ENCODE measurements around the gene NRG3. TPM values are rescaled to one million over a fixed set of nuclear protein-coding genes. Genes with fewer than 3 reads are reported as not detected.

NRG3 gene
- total RNA-seq, 2 donors from 2014 or later: 0.41 TPM; not detected in 1

- H3K4me3 ChIP-seq: no peak overlapping the region
- H3K4me1 ChIP-seq (ENCODE audit: control insufficient read depth in 1 of 2, low read depth in 2 of 2): no peaks in the 10 kb centered on the region
- DNase-seq (ENCODE audit: low spot score): no peak
Measured at GRCh38 chr10:81905161-81905560, 30.2 kb downstream of the NRG3 start.

GRCh38 chr10:81909453-81909852 lies 34.5 kb downstream of the NRG3 start:
- H3K9me3 ChIP-seq: no peaks in the 10 kb centered on the region
- no peak for DNase-seq (ENCODE audit: low spot score)
- no peaks in the 10 kb centered on the region for H3K27me3 ChIP-seq (replicated peaks; ENCODE audit: insufficient read depth)
- ATAC-seq (ENCODE audit: insufficient number of reproducible peaks, low FRiP score, low read depth): no peak
- no peak overlapping the region for H3K4me3 ChIP-seq
- H3K4me1 ChIP-seq (ENCODE audit: control insufficient read depth in 1 of 2, low read depth in 2 of 2): no peaks in the 10 kb centered on the region
- no peak overlapping the region for H3K27ac ChIP-seq
- no peak for TF ChIP-seq CTCF (IDR thresholded peaks at IDR 0.05)
- no peaks in the 10 kb centered on the region for H3K36me3 ChIP-seq

More at GRCh38 chr10:81905161-81905560, 30.2 kb downstream of the NRG3 start:
- ATAC-seq (ENCODE audit: insufficient number of reproducible peaks, low FRiP score, low read depth): no peak
- Histone ChIP-seq H3K27ac (no peak overlapping the region), H3K27me3 (replicated peaks; ENCODE audit: insufficient read depth) (no peaks in the 10 kb centered on the region), H3K9me3 (no peaks in the 10 kb centered on the region), H3K36me3 (no peaks in the 10 kb centered on the region)
- TF ChIP-seq CTCF (IDR thresholded peaks at IDR 0.05): no peak

- H3K27me3 ChIP-seq (replicated peaks; ENCODE audit: insufficient read depth): no peaks in the 10 kb centered on the region
- no peaks in the 10 kb centered on the region for H3K36me3 ChIP-seq
- H3K4me1 ChIP-seq (ENCODE audit: control insufficient read depth in 1 of 2, low read depth in 2 of 2): no peaks in the 10 kb centered on the region
- DNase-seq (ENCODE audit: low spot score) (no peak), ATAC-seq (ENCODE audit: insufficient number of reproducible peaks, low FRiP score, low read depth) (no peak)
- no peak overlapping the region for H3K27ac ChIP-seq
- TF ChIP-seq CTCF (IDR thresholded peaks at IDR 0.05): no peak
- no peaks in the 10 kb centered on the region for H3K9me3 ChIP-seq
- H3K4me3 ChIP-seq: no peak overlapping the region
Measured at GRCh38 chr10:81911328-81911727, 36.3 kb downstream of the NRG3 start.

- ATAC-seq (ENCODE audit: insufficient number of reproducible peaks, low FRiP score, low read depth) (no peak), DNase-seq (ENCODE audit: low spot score) (no peak)
- Histone ChIP-seq H3K27me3 (replicated peaks; ENCODE audit: insufficient read depth) (no peaks in the 10 kb centered on the region), H3K27ac (no peak overlapping the region), H3K4me3 (no peak overlapping the region), H3K4me1 (ENCODE audit: control insufficient read depth in 1 of 2, low read depth in 2 of 2) (no peaks in the 10 kb centered on the region), H3K9me3 (no peaks in the 10 kb centered on the region), H3K36me3 (no peaks in the 10 kb centered on the region)
- TF ChIP-seq CTCF (IDR thresholded peaks at IDR 0.05): no peak
Measured at GRCh38 chr10:81914736-81915503, 39.9 kb downstream of the NRG3 start.

GRCh38 chr10:81915504-81915897 lies 40.5 kb downstream of the NRG3 start:
- no peak for TF ChIP-seq CTCF (IDR thresholded peaks at IDR 0.05)
- Histone ChIP-seq H3K36me3 (no peaks in the 10 kb centered on the region), H3K4me3 (no peak overlapping the region), H3K27ac (no peak overlapping the region), H3K9me3 (no peaks in the 10 kb centered on the region), H3K27me3 (replicated peaks; ENCODE audit: insufficient read depth) (no peaks in the 10 kb centered on the region), H3K4me1 (ENCODE audit: control insufficient read depth in 1 of 2, low read depth in 2 of 2) (no peaks in the 10 kb centered on the region)
- no peak for ATAC-seq (ENCODE audit: insufficient number of reproducible peaks, low FRiP score, low read depth)
- no peak for DNase-seq (ENCODE audit: low spot score)

Measured in thoracic aorta (tissue), 2 donors.